ENCODE data around the gene MEIKIN. TPM values are rescaled to one million over a fixed set of nuclear protein-coding genes. Genes with fewer than 3 reads are reported as not detected.

Gene MEIKIN
- total RNA-seq, 1 donor, result not detected

DNA sequence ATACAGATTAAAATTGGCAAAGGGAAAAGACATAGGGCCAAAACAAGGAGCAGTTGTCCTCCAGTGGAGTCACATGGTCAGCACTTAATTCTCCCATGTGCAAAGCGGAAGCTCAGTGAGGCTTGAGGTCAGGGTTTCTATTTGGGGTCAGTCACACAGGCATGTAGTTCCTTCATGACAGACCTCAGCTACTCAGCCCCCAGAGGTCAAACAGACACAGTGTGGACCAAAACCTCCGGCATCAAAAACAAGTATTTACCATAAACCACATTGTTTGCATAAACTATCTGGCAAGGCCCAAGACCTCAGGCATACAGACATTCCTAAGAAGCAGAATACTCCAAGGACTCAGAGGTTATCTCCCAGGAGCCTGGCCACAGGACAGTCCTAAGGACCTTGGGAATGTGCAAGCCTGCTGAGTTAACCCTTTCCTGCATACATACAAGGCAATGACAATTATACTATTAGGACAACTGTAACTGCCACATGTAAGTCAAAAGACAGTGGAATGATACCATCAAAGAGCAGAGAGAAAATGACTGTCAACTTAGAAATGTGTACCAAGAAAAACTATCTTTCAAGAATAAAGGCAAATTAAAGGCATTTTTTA lies 120.0 kb downstream of the MEIKIN start:
- no peaks in the 10 kb centered on the region for H3K79me2 ChIP-seq (ENCODE audit: insufficient read depth, low read length)
- H2AFZ ChIP-seq (ENCODE audit: low read length), result no peak overlapping the region
- H3K4me2 ChIP-seq (ENCODE audit: insufficient read depth, low read length), result no peak overlapping the region
- H3K36me3 ChIP-seq (ENCODE audit: insufficient read depth, low read length), result no peaks in the 10 kb centered on the region
- H3K4me1 ChIP-seq (ENCODE audit: insufficient read depth, low read length), result peaks cover 4% of the 10 kb centered on the region
- TF ChIP-seq, protein P1, sequence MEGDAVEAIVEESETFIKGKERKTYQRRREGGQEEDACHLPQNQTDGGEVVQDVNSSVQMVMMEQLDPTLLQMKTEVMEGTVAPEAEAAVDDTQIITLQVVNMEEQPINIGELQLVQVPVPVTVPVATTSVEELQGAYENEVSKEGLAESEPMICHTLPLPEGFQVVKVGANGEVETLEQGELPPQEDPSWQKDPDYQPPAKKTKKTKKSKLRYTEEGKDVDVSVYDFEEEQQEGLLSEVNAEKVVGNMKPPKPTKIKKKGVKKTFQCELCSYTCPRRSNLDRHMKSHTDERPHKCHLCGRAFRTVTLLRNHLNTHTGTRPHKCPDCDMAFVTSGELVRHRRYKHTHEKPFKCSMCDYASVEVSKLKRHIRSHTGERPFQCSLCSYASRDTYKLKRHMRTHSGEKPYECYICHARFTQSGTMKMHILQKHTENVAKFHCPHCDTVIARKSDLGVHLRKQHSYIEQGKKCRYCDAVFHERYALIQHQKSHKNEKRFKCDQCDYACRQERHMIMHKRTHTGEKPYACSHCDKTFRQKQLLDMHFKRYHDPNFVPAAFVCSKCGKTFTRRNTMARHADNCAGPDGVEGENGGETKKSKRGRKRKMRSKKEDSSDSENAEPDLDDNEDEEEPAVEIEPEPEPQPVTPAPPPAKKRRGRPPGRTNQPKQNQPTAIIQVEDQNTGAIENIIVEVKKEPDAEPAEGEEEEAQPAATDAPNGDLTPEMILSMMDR (IDR thresholded peaks at IDR 0.05; ENCODE audit: extremely low read depth, low read depth, low read length), result no peak
- no peak overlapping the region for H3K27ac ChIP-seq (ENCODE audit: low read depth, low read length)
- no peak for DNase-seq (ENCODE audit: insufficient read length, low spot score, missing footprints)
- no peaks in the 10 kb centered on the region for H3K27me3 ChIP-seq (ENCODE audit: insufficient read depth, low read length)
- no peaks in the 10 kb centered on the region for H4K20me1 ChIP-seq (ENCODE audit: insufficient read depth, low read length)
- H3K4me3 ChIP-seq (ENCODE audit: insufficient read depth, low read length), result no peak overlapping the region
- H3K9me3 ChIP-seq (ENCODE audit: low read depth, low read length), result no peaks in the 10 kb centered on the region

- H4K20me1 ChIP-seq (ENCODE audit: insufficient read depth, low read length), result no peaks in the 10 kb centered on the region
- no peak overlapping the region for H3K27ac ChIP-seq (ENCODE audit: low read depth, low read length)
- no peak for DNase-seq (ENCODE audit: insufficient read length, low spot score, missing footprints)
- H3K4me2 ChIP-seq (ENCODE audit: insufficient read depth, low read length), result no peak overlapping the region
- peaks cover 4% of the 10 kb centered on the region for H3K4me1 ChIP-seq (ENCODE audit: insufficient read depth, low read length)
- no peak overlapping the region for H2AFZ ChIP-seq (ENCODE audit: low read length)
- TF ChIP-seq, protein P1 (IDR thresholded peaks at IDR 0.05; ENCODE audit: extremely low read depth, low read depth, low read length), result no peak
- H3K4me3 ChIP-seq (ENCODE audit: insufficient read depth, low read length), result no peak overlapping the region
- no peaks in the 10 kb centered on the region for H3K9me3 ChIP-seq (ENCODE audit: low read depth, low read length)
- no peaks in the 10 kb centered on the region for H3K36me3 ChIP-seq (ENCODE audit: insufficient read depth, low read length)
- no peaks in the 10 kb centered on the region for H3K27me3 ChIP-seq (ENCODE audit: insufficient read depth, low read length)
- H3K79me2 ChIP-seq (ENCODE audit: insufficient read depth, low read length), result no peaks in the 10 kb centered on the region
Measured at GRCh38 chr5:131824631-131825030, 120.8 kb downstream of the MEIKIN start.

DNA sequence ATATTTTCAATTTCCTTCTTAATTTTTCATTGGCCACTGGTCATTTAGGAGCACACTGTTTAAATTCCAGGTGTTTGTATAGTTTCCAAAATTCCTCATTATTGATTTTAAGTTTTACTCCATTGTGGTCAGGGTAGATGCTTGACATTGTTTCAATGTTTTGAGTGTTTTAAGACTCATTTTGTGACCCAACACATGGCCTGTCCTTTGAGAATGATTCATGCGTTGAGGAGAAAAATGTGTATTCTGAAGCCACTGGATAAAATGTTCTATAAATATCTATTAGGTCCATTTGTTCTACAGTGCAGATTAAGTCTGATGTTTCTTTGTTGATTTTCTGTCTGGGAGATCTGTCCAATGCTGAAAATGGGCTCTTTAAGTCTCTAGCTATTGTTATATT lies 124.2 kb downstream of the MEIKIN start:
- Histone ChIP-seq H3K27me3 (ENCODE audit: insufficient read depth, low read length) (no peaks in the 10 kb centered on the region), H3K4me3 (ENCODE audit: insufficient read depth, low read length) (no peak overlapping the region), H3K27ac (ENCODE audit: low read depth, low read length) (no peak overlapping the region), H4K20me1 (ENCODE audit: insufficient read depth, low read length) (no peaks in the 10 kb centered on the region), H3K36me3 (ENCODE audit: insufficient read depth, low read length) (no peaks in the 10 kb centered on the region), H3K4me2 (ENCODE audit: insufficient read depth, low read length) (no peak overlapping the region), H3K9me3 (ENCODE audit: low read depth, low read length) (no peaks in the 10 kb centered on the region), H2AFZ (ENCODE audit: low read length) (no peak overlapping the region), H3K4me1 (ENCODE audit: insufficient read depth, low read length) (peaks cover 4% of the 10 kb centered on the region), H3K79me2 (ENCODE audit: insufficient read depth, low read length) (no peaks in the 10 kb centered on the region)
- TF ChIP-seq, protein P1 (IDR thresholded peaks at IDR 0.05; ENCODE audit: extremely low read depth, low read depth, low read length), result no peak
- no peak for DNase-seq (ENCODE audit: insufficient read length, low spot score, missing footprints)

DNA sequence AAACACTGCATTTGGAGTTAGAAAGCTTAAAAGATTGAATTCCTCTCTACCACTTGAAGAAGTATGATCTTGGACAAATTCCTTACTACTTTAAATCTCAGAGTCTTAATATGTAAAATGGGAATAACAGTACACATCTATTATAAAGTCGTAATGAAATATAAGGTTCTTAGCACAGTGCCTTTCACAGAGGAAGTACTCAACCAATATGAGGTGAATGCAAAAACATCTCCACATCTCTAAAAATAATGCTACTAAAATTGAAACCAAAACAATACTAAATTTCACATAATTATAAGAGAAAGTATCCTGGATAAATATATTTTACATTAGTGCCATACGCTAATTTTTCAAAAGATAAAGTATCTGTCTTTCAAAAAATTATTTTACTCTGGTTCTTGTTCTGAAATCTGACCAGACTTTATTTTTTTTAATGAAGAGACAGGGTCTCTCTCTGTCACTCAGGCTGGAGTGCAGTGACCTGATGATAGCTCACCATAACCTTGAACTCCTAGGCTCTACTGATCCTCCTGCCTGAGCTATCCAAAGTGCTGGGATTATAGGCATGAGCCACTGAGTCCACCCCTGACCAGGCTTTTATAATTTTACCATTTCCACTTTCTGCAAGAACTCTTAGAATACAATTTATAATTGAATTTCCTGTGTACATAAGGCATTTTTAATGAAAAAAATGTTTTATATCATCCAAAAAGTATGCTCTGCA lies 127.3 kb downstream of the MEIKIN start:
- no peaks in the 10 kb centered on the region for H4K20me1 ChIP-seq (ENCODE audit: insufficient read depth, low read length)
- H3K27ac ChIP-seq (ENCODE audit: low read depth, low read length), result no peak overlapping the region
- H3K4me2 ChIP-seq (ENCODE audit: insufficient read depth, low read length), result no peak overlapping the region
- H2AFZ ChIP-seq (ENCODE audit: low read length), result no peak overlapping the region
- no peak overlapping the region for H3K4me3 ChIP-seq (ENCODE audit: insufficient read depth, low read length)
- TF ChIP-seq, protein P1 (IDR thresholded peaks at IDR 0.05; ENCODE audit: extremely low read depth, low read depth, low read length), result no peak
- H3K9me3 ChIP-seq (ENCODE audit: low read depth, low read length), result no peaks in the 10 kb centered on the region
- no peak for DNase-seq (ENCODE audit: insufficient read length, low spot score, missing footprints)
- peaks cover 13% of the 10 kb centered on the region for H3K4me1 ChIP-seq (ENCODE audit: insufficient read depth, low read length)
- H3K27me3 ChIP-seq (ENCODE audit: insufficient read depth, low read length), result no peaks in the 10 kb centered on the region
- no peaks in the 10 kb centered on the region for H3K79me2 ChIP-seq (ENCODE audit: insufficient read depth, low read length)
- no peaks in the 10 kb centered on the region for H3K36me3 ChIP-seq (ENCODE audit: insufficient read depth, low read length)

Data from osteoblast (primary cell).